Panc1 (cell line): Measurements from ENCODE around the gene MED12L. TPM values are rescaled to one million over a fixed set of nuclear protein-coding genes. Genes with fewer than 3 reads are reported as not detected.

Experiments
- ATAC-seq: fragments of 200-7000 bp; cut with Tn5 transposase; 2 replicates; pipeline ENCODE4 v1.9.1; 2020; ENCODE audit warnings: mild to moderate bottlenecking, moderate library complexity
- BruUV-seq: library from RNA; stranded (reverse); fragments of 400-500 nt; replicated peaks from 2 replicates; lab custom pipeline; 2021; lab: Mats Ljungman, UMichigan
- CTCF ChIA-PET: fragments of 300-600 bp; sonication (Branson Sonifier 250); formaldehyde crosslinking; loops from one replicate; lab custom pipeline; 2022; ENCODE audit warnings: antibody characterized with exemption; lab: Charles Lee
- POLR2A ChIA-PET: fragments of 300-600 bp; sonication (Branson Sonifier 250); formaldehyde crosslinking; loops from one replicate; lab custom pipeline; 2022; ENCODE audit warnings: antibody characterized with exemption; lab: Charles Lee
- DNase-seq: peaks from one replicate; pipeline ENCODE4 v3.0.0-alpha.2; 2010; ENCODE audit warnings: low read depth, low spot score
- H3K27ac ChIP-seq: 2 replicates; pipeline ENCODE4 v1.5.1; 2011; ENCODE audit warnings: mild to moderate bottlenecking, low read length, inconsistent platforms
- H3K27me3 ChIP-seq: fragments of 200-500 bp; sonication (Bioruptor generic); 2 replicates; pipeline ENCODE4 v1.6.0; 2014; ENCODE audit warnings: low read length, inconsistent platforms; ENCODE audit not compliant: control insufficient read depth, insufficient read depth
- H3K36me3 ChIP-seq: fragments of 200-500 bp; sonication (Bioruptor generic); 2 replicates; pipeline ENCODE4 v1.5.1; 2014; ENCODE audit warnings: inconsistent platforms, mild to moderate bottlenecking, low read length, moderate library complexity; ENCODE audit not compliant: control insufficient read depth, insufficient read depth
- H3K4me1 ChIP-seq: 2 replicates; pipeline ENCODE4 v1.5.1; 2011; ENCODE audit warnings: inconsistent platforms, mild to moderate bottlenecking, low read length, moderate library complexity; ENCODE audit not compliant: control insufficient read depth, insufficient read depth
- H3K4me3 ChIP-seq, 2 experiments: 2 replicates each; pipeline ENCODE4 v1.5.1; 2011 to 2012; ENCODE audit warnings: low read depth in 2 of 2, low read length in 2 of 2, mild to moderate bottlenecking in 2 of 2, inconsistent platforms in 1 of 2, moderate library complexity in 1 of 2
- H3K9me3 ChIP-seq: fragments of 200-500 bp; sonication (Bioruptor generic); 2 replicates; pipeline ENCODE4 v1.5.1; 2014; ENCODE audit warnings: low read depth, mild to moderate bottlenecking, inconsistent platforms, low read length, moderate library complexity; ENCODE audit not compliant: control insufficient read depth, insufficient read depth
- CTCF ChIP-seq: fragments of 450-650 bp; IDR thresholded peaks from 2 replicates; pipeline ENCODE4 v1.5.1; 2017; ENCODE audit warnings: mild to moderate bottlenecking
- POLR2AphosphoS5 ChIP-seq: IDR thresholded peaks from 2 replicates; pipeline ENCODE4 v1.6.1; 2012; ENCODE audit warnings: mild to moderate bottlenecking, low read depth, low read length, moderate library complexity
- REST ChIP-seq, 2 experiments: IDR thresholded peaks; 2 replicates each; pipeline ENCODE4 v1.6.1; 2011 to 2012; ENCODE audit warnings: low read depth in 2 of 2, control low read depth in 1 of 2, low read length in 1 of 2, mild to moderate bottlenecking in 1 of 2, moderate library complexity in 1 of 2; ENCODE audit not compliant: insufficient read depth in 1 of 2
- SIN3A ChIP-seq: IDR thresholded peaks from 2 replicates; pipeline ENCODE4 v1.6.1; 2012; ENCODE audit warnings: low read depth, mild to moderate bottlenecking, low read length, moderate library complexity, borderline replicate concordance; ENCODE audit not compliant: insufficient read depth
- TCF7L2 ChIP-seq: IDR thresholded peaks from 2 replicates; pipeline ENCODE4 v1.6.1; 2011; ENCODE audit warnings: mild to moderate bottlenecking, low read depth, low read length, inconsistent platforms
- in situ Hi-C: cut with HindIII; loops from 2 replicates; pipeline ENCODE4 v1.10.0; 2016; ENCODE audit warnings: low sequenced_read_pairs, low pct_unique_long_range_greater_than_20kb
- intact Hi-C: fragments of 100-400 bp; cut with micrococcal nuclease; formaldehyde crosslinking; loops from one replicate; pipeline ENCODE4 v1.10.0; 2022; ENCODE audit not compliant: unreplicated experiment
- total RNA-seq: library from RNA; stranded (reverse); gene quantifications from one replicate; pipeline ENCODE4 v1.2.1, GENCODE V29; 2021; ENCODE audit not compliant: unreplicated experiment

Gene MED12L
- total RNA-seq, 1 experiment from 2014 or later = 2.8 TPM

- no peak for TF ChIP-seq TCF7L2
- no peak for TF ChIP-seq CTCF
- no peak for TF ChIP-seq SIN3A
- no peak for TF ChIP-seq REST (IDR thresholded peaks at IDR 0.05; ENCODE audit: insufficient read depth in 1 of 2, low read depth in 2 of 2, low read length in 1 of 2)
- no peak for TF ChIP-seq POLR2AphosphoS5
- H3K4me3 ChIP-seq = no peak overlapping the region
- in situ Hi-C loops (no loop called here), intact Hi-C loops (no loop called here)
- H3K27ac ChIP-seq = no peak overlapping the region
- H3K4me1 ChIP-seq = no peaks in the 10 kb centered on the region
- POLR2A ChIA-PET = no interaction called here
- no peaks in the 10 kb centered on the region; the same call in 1 of the 2 replicates for H3K9me3 ChIP-seq
- DNase-seq (no peak), ATAC-seq (no peak)
- no TSS peak for BruUV-seq
- no peaks in the 10 kb centered on the region for H3K36me3 ChIP-seq
- no peaks in the 10 kb centered on the region; the same call in none of the 2 replicates for H3K27me3 ChIP-seq
- CTCF ChIA-PET = no interaction called here
Measured at GRCh38 chr3:151445273-151446001, 360.0 kb downstream of the MED12L start.

- H3K36me3 ChIP-seq = no peaks in the 10 kb centered on the region
- no peaks in the 10 kb centered on the region; the same call in 1 of the 2 replicates for H3K9me3 ChIP-seq
- no peak for TF ChIP-seq SIN3A
- no peak for TF ChIP-seq TCF7L2
- TF ChIP-seq POLR2AphosphoS5 = no peak
- TF ChIP-seq CTCF = no peak
- no peak for TF ChIP-seq REST (IDR thresholded peaks at IDR 0.05; ENCODE audit: insufficient read depth in 1 of 2, low read depth in 2 of 2, low read length in 1 of 2)
- POLR2A ChIA-PET = no interaction called here
- no peak overlapping the region for H3K4me3 ChIP-seq
- intact Hi-C loops = no loop called here
- CTCF ChIA-PET = no interaction called here
- no peaks in the 10 kb centered on the region for H3K4me1 ChIP-seq
- DNase-seq = no peak
- ATAC-seq = no peak
- no peak overlapping the region for H3K27ac ChIP-seq
- H3K27me3 ChIP-seq = no peaks in the 10 kb centered on the region; the same call in none of the 2 replicates
- BruUV-seq = no TSS peak
- in situ Hi-C loops = no loop called here
Measured at GRCh38 chr3:151446002-151446340, 360.5 kb downstream of the MED12L start.
